Skin epidermis (tissue), 12 donors: ENCODE results near the gene XXYLT1.
"Not testable (repeated sequence)": the region's sequence is repeated elsewhere in the genome, so short reads cannot be mapped to it uniquely, and the experiment has no call there.

Source experiments
- H3K27ac ChIP-seq, 21 experiments: fragments of 200-600 bp; sonication (generic) in 11 of 21; one replicate each; pipeline ENCODE4 v1.5.0; 2020; ENCODE audit warnings: mild to moderate bottlenecking in 3 of 21, inconsistent platforms in 2 of 21, moderate library complexity in 2 of 21
- H3K4me3 ChIP-seq, 7 experiments: fragments of 200-600 bp; sonication (generic) in 2 of 7; one replicate each; pipeline ENCODE4 v1.5.0; 2020; ENCODE audit warnings: inconsistent platforms in 2 of 7, mild to moderate bottlenecking in 2 of 7, moderate library complexity in 1 of 7

The XXYLT1 gene

GRCh38 chr3:195195321-195196209 lies 75.4 kb downstream of the XXYLT1 start:
- Histone ChIP-seq H3K27ac (peak overlapping the region in 7 of 21 experiments; percentile 3 to 41 (median 27)), H3K4me3 (no peak overlapping the region)

GRCh38 chr3:195194559-195195206 lies 76.3 kb downstream of the XXYLT1 start:
- no peak overlapping the region for H3K4me3 ChIP-seq
- peak overlapping the region in 2 of 21 experiments; percentile 6 to 16 for H3K27ac ChIP-seq

DNA sequence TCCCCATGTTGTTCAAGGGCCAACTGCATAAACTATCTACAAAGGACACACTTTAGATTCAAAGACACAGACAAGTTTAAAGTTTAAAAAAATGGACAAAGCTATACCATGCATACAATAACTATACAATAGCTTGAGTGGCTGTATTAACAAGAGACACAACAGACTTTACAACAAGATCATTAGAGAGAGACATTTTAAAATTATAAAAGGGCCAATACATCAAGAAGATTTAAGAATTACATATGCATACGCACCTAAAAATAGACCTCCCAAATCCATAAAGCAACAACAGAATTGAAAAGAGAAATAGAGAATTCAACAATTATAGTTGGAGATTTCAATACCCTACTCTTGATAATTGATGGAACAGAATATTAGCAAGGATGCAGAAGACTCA lies 79.4 kb downstream of the XXYLT1 start:
- Histone ChIP-seq H3K27ac (no peak overlapping the region), H3K4me3 (no peak overlapping the region)

DNA sequence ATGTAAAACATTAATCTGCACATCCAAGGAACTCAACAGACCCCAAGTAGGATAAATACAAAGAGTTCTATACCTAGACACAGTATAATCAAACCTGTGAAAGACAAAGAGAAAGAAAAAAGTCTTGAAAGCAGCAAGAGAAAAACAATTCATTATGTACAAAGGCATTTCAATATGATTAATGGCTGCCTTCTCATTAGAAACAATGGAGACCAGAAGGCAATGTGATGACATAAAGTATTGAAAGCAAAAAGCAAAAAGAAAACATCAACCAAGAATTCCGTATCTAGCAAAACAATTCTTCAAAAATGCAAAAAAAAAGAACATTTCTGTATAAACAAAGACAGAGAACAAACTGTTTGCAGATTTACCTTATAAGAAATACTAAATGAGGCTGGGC lies 81.1 kb downstream of the XXYLT1 start:
- Histone ChIP-seq H3K4me3 (no peak overlapping the region), H3K27ac (no peak overlapping the region)

DNA sequence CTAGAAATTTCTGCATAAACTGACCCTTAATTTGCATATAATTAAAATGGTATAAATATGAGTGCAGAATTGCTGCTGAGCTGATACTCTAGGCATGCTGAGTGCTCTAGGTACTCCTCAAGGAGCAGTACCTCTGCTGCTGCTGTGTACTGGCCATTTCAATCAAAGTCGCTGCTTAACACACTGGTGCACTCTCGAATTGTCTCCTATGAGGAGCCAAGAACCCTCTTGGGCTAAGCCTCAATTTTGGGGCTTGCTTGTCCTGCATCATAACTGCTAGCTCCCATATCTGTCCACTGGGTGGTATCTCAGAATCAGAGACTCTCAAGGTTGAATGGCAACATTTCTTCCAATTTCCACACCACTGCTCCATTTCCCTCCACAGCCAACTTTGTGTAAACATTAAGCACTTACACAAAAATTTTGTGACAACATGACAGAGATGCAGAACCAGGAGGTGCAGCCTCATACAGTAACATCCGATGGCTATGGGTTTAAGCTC lies 82.5 kb downstream of the XXYLT1 start:
- peak overlapping the region in 10 of 21 experiments; percentile 11 to 80 (median 52) for H3K27ac ChIP-seq
- no peak overlapping the region for H3K4me3 ChIP-seq

DNA sequence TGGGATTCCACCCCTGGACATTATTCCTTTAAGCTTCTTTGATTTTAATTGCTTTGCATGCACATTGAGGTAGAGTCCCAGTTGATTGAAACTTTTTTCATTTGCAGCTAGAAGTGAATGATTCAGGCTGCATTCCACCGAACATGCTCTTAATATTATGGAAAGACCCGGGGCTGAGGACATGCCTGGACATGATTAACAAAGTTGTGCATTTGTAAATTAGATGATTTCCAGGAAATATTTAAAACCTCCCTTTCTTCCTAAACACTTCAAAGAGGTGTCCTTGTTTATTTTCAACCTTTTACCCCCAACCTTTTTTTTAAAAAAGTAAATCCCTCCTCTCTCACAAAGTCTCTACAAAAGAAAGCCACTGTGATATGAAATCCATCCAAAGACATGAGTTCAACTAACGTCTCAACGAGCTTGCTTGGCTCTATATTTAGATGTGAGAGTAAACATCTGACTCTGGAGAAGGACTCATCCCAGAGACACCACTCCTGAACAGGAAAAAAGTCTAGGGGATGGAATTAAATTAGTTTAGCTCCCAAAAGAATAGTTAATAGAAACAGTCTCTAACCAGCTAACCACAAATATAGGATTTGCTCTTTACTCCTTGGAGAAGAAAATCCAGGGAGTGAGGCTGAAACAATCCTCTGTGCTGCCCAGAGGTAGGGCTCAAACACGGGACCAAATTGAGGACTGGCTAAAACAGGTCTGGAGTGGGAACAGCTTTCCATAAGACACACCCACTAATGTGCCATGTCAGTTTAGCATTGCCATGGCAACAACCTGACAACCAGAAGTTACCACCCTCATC lies 83.1 kb downstream of the XXYLT1 start:
- Histone ChIP-seq H3K4me3 (no peak overlapping the region), H3K27ac (peak overlapping the region in 12 of 21 experiments; percentile 11 to 80 (median 51))

GRCh38 chr3:195186710-195187047 lies 84.3 kb downstream of the XXYLT1 start:
- not testable (repeated sequence) for H3K4me3 ChIP-seq
- peak overlapping the region in 10 of 21 experiments; percentile 1 to 80 (median 57) for H3K27ac ChIP-seq

DNA sequence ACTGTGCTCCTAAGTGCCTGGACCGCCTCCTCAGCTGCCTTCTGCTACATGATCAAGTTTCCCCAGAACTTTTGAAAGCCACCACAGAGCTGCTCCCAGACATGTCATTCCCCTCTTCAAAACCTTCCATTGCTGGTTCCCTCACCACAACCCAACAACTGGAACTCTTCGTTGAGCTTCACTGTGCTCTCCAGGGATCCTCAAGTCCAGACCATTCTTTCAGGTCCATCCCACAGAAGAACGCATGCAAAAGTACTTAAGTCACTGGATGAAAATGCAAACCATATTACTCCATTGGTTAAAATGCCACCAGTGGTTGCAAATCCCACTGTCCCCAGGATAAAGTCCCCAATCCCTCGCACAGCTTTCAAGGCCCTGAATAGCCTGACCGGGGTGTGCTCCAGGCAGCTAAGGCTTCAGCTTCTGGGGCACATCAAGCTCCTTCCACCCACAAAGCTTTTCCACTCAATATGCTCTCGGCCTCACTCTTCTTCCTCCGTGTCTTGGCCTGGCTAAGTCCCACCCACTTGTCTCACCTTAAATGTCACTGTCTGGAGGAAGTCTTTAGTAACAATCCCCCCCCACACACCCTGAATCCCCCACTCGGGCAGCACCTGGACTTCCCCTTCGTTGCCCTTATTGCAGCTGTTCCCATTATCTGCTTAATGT lies 84.8 kb downstream of the XXYLT1 start:
- Histone ChIP-seq H3K4me3 (no peak overlapping the region), H3K27ac (peak overlapping the region in 17 of 21 experiments; percentile 1 to 80 (median 50))

DNA sequence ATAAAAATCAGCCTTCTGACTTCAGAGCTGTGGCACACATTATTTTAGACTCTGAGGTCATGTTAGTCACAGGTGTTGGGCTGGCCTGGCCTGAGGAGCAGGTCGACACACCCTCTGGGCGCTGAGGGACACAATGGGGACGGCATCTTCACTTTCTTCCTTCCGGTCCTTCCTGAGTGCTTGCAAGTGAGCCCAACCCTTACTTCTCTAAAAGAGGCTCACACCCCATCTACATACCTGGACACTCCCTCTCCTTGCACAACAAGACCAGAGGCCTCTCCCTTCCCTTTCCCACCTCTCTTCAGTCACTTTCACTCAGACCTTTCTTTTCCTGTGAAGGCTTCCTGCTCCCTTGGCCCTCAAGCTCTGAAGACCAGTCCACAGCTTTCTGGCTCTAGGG lies 85.4 kb downstream of the XXYLT1 start:
- peak overlapping the region in 17 of 21 experiments; percentile 1 to 80 (median 50) for H3K27ac ChIP-seq

DNA sequence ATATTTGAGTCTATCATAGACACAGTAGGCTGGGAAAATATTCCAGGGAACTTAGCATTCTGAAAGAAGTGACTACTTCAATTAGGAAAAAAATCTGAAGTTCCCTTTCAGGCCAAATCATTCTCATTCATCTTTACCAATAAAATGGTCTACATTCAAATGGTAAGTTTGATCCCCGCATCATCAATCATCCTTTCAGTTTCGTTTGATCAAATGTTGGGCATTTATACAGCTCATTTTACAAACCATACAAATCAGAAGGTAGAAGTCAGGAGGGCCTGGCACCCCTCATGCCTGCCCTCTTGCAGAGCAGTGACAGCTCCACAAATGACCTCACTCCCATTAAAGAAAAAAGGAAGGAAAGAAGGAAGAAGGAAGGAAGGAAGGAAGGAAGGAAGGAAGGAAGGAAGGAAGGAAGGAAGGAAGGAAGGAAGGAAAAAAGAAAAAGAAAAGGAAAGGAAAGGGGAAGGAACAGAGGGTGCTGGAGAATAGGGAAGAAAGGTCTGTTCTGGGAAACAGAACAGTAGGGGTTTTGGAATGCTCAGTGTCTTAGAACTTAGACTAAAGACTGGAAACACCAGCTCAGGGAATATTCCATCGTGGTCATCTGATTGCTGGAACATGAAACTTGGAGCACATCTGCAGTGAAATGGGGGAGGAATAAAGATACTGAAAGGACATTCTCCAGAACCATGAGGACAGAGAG lies 86.1 kb downstream of the XXYLT1 start:
- Histone ChIP-seq H3K4me3 (no peak overlapping the region), H3K27ac (peak overlapping the region in 17 of 21 experiments; percentile 6 to 80 (median 39))

More for the DNA sequence above, 85.4 kb downstream of the XXYLT1 start:
- no peak overlapping the region for H3K4me3 ChIP-seq

DNA sequence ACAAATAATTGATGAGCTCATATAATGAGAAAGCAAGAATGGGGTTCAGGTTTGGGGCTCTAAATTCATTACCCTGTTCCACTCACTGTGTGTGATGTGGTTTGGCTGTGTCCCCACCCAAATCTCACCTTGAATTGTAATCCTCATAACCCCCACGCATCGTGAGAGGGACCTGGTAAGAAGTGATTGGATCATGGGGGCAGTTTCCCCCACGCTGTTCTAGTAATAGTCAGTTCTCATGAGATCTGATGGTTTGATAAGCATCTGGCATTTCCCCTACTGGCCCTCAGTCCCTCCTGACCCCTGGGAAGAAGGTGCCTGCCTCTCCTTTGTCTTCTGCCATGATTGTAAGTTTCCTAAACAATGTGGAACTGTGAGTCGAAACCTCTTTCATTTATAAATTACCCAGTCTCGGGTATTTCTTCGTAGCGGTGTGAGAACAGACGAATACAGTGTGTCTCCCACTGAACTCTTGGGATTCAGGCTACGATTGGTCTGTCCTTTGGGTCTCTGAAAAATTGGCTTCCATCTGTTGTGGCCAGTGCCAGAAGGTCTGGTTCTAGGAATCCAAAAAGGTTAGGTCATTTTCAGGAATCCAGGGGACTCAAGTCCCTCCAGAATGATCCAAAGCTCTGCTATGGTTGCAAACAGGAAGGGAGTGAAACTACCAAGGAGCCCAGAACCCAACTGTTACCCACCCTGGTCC lies 87.7 kb downstream of the XXYLT1 start:
- Histone ChIP-seq H3K4me3 (no peak overlapping the region), H3K27ac (peak overlapping the region in 10 of 21 experiments; percentile 5 to 73 (median 40))

GRCh38 chr3:195182470-195182795 lies 88.5 kb downstream of the XXYLT1 start:
- peak overlapping the region in 13 of 21 experiments; percentile 1 to 73 (median 41) for H3K27ac ChIP-seq

GRCh38 chr3:195181741-195182469 lies 89.1 kb downstream of the XXYLT1 start:
- peak overlapping the region in 14 of 21 experiments; percentile 1 to 73 (median 34) for H3K27ac ChIP-seq
- H3K4me3 ChIP-seq, result no peak overlapping the region

More at GRCh38 chr3:195182470-195182795, 88.5 kb downstream of the XXYLT1 start:
- no peak overlapping the region for H3K4me3 ChIP-seq

DNA sequence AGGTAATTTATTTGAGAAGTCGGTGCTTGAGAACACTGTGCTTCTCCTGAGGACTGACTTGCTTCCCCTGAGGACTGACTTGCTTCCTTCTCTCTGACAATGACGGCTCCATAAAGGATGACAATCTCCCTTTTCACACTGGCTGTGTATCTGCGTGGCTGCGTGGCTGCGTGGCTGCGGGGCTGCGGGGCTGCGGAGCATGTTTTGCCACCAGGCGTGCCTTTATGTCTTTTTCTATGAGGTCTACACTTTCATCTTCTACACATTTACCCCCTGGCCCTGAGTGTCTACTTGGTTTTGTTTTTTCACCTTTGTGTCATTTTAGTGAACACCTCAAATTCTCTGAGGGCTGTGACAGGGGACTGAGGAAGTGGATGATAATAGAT lies 89.9 kb downstream of the XXYLT1 start:
- H3K4me3 ChIP-seq, result no peak overlapping the region
- H3K27ac ChIP-seq, result peak overlapping the region in 5 of 21 experiments; percentile 1 to 63 (median 22)

DNA sequence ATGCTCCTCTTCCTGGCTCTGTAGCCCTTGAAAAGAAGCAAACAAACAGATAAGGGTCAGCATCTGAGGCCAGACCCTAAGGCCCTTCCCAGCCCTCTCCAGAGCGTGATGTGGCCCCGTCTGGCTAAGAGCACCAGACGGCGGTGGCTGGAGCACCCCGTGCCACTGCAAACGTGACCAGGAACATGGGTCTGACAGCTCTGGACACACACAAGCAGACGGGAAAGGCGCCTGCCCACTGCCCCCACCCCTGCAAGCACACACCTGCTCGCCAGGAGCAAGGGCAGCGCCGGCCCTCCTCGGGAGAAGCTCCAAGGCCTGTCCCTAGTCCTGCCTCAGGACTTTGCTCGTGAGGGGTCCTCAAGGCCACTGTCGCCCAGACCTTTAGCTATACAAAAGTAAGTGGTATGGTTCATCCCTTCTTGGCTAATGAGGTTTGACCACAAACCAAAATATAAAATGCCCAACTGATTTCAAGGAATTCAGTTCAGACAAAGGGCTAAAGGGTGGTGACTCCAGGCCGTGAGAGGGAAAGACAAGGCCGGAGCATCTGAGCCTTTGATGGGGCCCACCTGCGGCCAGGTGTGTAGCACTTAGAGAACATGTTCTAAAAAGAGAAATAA lies 90.4 kb downstream of the XXYLT1 start:
- Histone ChIP-seq H3K27ac (peak overlapping the region in 3 of 21 experiments; percentile 55 to 70 (median 56)), H3K4me3 (no peak overlapping the region)

GRCh38 chr3:195179776-195180489 lies 91.0 kb downstream of the XXYLT1 start:
- Histone ChIP-seq H3K27ac (peak overlapping the region in 5 of 21 experiments; percentile 3 to 70 (median 55)), H3K4me3 (no peak overlapping the region)
